Measurements from ENCODE around the gene SYTL1. TPM values are rescaled to one million over a fixed set of nuclear protein-coding genes. Genes with fewer than 3 reads are reported as not detected.

The SYTL1 gene, protein sequence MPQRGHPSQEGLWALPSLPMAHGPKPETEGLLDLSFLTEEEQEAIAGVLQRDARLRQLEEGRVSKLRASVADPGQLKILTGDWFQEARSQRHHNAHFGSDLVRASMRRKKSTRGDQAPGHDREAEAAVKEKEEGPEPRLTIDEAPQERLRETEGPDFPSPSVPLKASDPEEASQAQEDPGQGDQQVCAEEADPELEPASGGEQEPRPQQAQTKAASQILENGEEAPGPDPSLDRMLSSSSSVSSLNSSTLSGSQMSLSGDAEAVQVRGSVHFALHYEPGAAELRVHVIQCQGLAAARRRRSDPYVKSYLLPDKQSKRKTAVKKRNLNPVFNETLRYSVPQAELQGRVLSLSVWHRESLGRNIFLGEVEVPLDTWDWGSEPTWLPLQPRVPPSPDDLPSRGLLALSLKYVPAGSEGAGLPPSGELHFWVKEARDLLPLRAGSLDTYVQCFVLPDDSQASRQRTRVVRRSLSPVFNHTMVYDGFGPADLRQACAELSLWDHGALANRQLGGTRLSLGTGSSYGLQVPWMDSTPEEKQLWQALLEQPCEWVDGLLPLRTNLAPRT
- polyA plus RNA-seq (2013, experiment 1 of 2): 0.39 TPM
- 0.59 TPM for polyA plus RNA-seq (2013, experiment 2 of 2)

GRCh38 chr1:27341525-27342252 is at the start of gene SYTL1:
TSS of gene SYTL1 (plus strand) at chr1:27342022. CDS start at chr1:27345335, 3,313 bp downstream.
- H2BK15ac ChIP-seq (ENCODE audit: low read depth, poor library complexity, severe bottlenecking): no peak within 1 kb of the TSS
- H3K4me3 ChIP-seq (ENCODE audit: insufficient read depth in 1 of 2, low read depth in 1 of 2, low read length in 2 of 2): peak within 1 kb of the TSS in 1 of 2 experiments; percentile 41
- H3K27ac ChIP-seq (ENCODE audit: low read length, poor library complexity, severe bottlenecking): no peak within 1 kb of the TSS
- peak within 1 kb of the TSS in 1 of 2 experiments; percentile 69 for H3K14ac ChIP-seq (ENCODE audit: low read length in 2 of 2)
- no peak within 1 kb of the TSS for H2BK120ac ChIP-seq (ENCODE audit: low read depth, low read length)
- peak within 1 kb of the TSS; percentile 46 for H2AK5ac ChIP-seq (ENCODE audit: low read length, severe bottlenecking)
- H3K4me2 ChIP-seq (ENCODE audit: low read length, poor library complexity, severe bottlenecking): peak within 1 kb of the TSS; percentile 67
- no peak within 1 kb of the TSS for H2BK5ac ChIP-seq (ENCODE audit: low read depth, low read length, poor library complexity, severe bottlenecking)
- 29% methylated on average over 22 of the region's 22 CpGs for WGBS
- H2AFZ ChIP-seq (ENCODE audit: low read depth, low read length): no peak within 1 kb of the TSS
- H3K4me1 ChIP-seq (ENCODE audit: control insufficient read depth, insufficient read depth, low read depth, low read length): peaks cover 33% of the 10 kb centered on the region
- H3K27me3 ChIP-seq (ENCODE audit: control insufficient read depth in 1 of 2, insufficient read depth in 1 of 2, low read length in 2 of 2): no peaks in the 10 kb centered on the region
- peak within 1 kb of the TSS in 1 of 2 experiments; percentile 34 for H3K4ac ChIP-seq (ENCODE audit: low read depth in 1 of 2, low read length in 2 of 2)
- H3K36me3 ChIP-seq (ENCODE audit: control insufficient read depth in 1 of 2, insufficient read depth in 2 of 2, low read depth in 1 of 2, low read length in 2 of 2): peaks cover 2 to 13% of the 10 kb centered on the region in 2 experiments
- peak within 1 kb of the TSS; percentile 38 for H3K9ac ChIP-seq (ENCODE audit: low read length)
- H4K91ac ChIP-seq (ENCODE audit: low read length): peak within 1 kb of the TSS; percentile 88
- H3K18ac ChIP-seq (ENCODE audit: low read depth in 1 of 2, low read length in 2 of 2): peak within 1 kb of the TSS; percentile 1 to 42
- peak within 1 kb of the TSS; percentile 9 to 65 for H2BK12ac ChIP-seq (ENCODE audit: low read length in 2 of 2)
- H3K23ac ChIP-seq (ENCODE audit: low read length in 2 of 2): peak within 1 kb of the TSS in 1 of 2 experiments; percentile 48
- peak within 1 kb of the TSS; percentile 66 for H4K8ac ChIP-seq (ENCODE audit: low read length)
- H3K9me3 ChIP-seq (ENCODE audit: control insufficient read depth, low read length): no peaks in the 10 kb centered on the region
- H3K79me1 ChIP-seq (replicated peaks; ENCODE audit: low read length, poor library complexity, severe bottlenecking): no peaks in the 10 kb centered on the region
- peak; percentile 69 for DNase-seq

- Histone ChIP-seq H3K14ac (ENCODE audit: low read length in 2 of 2) (no peak overlapping the region), H2AFZ (ENCODE audit: low read depth, low read length) (peak overlapping the region; percentile 10), H3K79me1 (replicated peaks; ENCODE audit: low read length, poor library complexity, severe bottlenecking) (no peaks in the 10 kb centered on the region), H3K4me2 (ENCODE audit: low read length, poor library complexity, severe bottlenecking) (no peak overlapping the region), H3K4ac (ENCODE audit: low read depth in 1 of 2, low read length in 2 of 2) (no peak overlapping the region), H3K4me1 (ENCODE audit: control insufficient read depth, insufficient read depth, low read depth, low read length) (peaks cover 6% of the 10 kb centered on the region), H3K9me3 (ENCODE audit: control insufficient read depth, low read length) (no peaks in the 10 kb centered on the region), H2BK12ac (ENCODE audit: low read length in 2 of 2) (no peak overlapping the region), H3K27me3 (ENCODE audit: control insufficient read depth in 1 of 2, insufficient read depth in 1 of 2, low read length in 2 of 2) (no peaks in the 10 kb centered on the region), H2BK120ac (ENCODE audit: low read depth, low read length) (no peak overlapping the region), H2BK15ac (ENCODE audit: low read depth, poor library complexity, severe bottlenecking) (no peak overlapping the region), H3K36me3 (ENCODE audit: control insufficient read depth in 1 of 2, insufficient read depth in 2 of 2, low read depth in 1 of 2, low read length in 2 of 2) (peaks cover 29 to 62% of the 10 kb centered on the region in 2 experiments), H4K8ac (ENCODE audit: low read length) (no peak overlapping the region), H3K23ac (ENCODE audit: low read length in 2 of 2) (no peak overlapping the region), H3K27ac (ENCODE audit: low read length, poor library complexity, severe bottlenecking) (no peak overlapping the region), H2AK5ac (ENCODE audit: low read length, severe bottlenecking) (no peak overlapping the region), H4K91ac (ENCODE audit: low read length) (no peak overlapping the region), H2BK5ac (ENCODE audit: low read depth, low read length, poor library complexity, severe bottlenecking) (no peak overlapping the region), H3K9ac (ENCODE audit: low read length) (no peak overlapping the region), H3K18ac (ENCODE audit: low read depth in 1 of 2, low read length in 2 of 2) (no peak overlapping the region), H3K4me3 (ENCODE audit: insufficient read depth in 1 of 2, low read depth in 1 of 2, low read length in 2 of 2) (no peak overlapping the region)
- 86% methylated on average over 5 of the region's 5 CpGs for WGBS
- peak; percentile 22 for DNase-seq
Observed at GRCh38 chr1:27292106-27292505, 49.7 kb upstream of the SYTL1 start.

DNA sequence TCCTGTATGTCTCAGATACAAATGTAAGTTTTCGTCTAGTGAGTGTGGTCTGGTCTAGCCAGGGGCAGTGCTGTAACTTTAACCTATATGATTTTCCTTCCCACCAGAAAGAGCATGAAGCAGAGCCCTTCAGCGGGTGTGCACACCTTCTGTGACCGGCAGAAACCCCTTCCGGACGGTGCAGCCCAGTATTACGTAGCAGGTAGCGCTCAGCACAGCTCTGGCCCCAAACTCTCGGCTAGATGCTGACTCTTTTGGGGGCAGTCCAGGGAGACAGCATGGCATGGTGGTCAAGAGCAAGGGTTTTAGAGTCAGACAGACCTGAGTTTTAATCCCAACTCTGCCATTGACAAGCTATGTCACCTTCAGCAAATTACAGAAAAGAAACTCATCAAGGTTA is 47.9 kb upstream of the SYTL1 start:
- H2BK12ac ChIP-seq (ENCODE audit: low read length in 2 of 2): no peak overlapping the region
- WGBS: 98% methylated on average over 8 of the region's 8 CpGs
- H3K27ac ChIP-seq (ENCODE audit: low read length, poor library complexity, severe bottlenecking): no peak overlapping the region

More for the DNA sequence above, 47.9 kb upstream of the SYTL1 start:
- no peak overlapping the region for H2BK120ac ChIP-seq (ENCODE audit: low read depth, low read length)
- peaks cover 15% of the 10 kb centered on the region for H3K4me1 ChIP-seq (ENCODE audit: control insufficient read depth, insufficient read depth, low read depth, low read length)
- no peak overlapping the region for H4K8ac ChIP-seq (ENCODE audit: low read length)
- no peak overlapping the region for H2AK5ac ChIP-seq (ENCODE audit: low read length, severe bottlenecking)
- H3K4ac ChIP-seq (ENCODE audit: low read depth in 1 of 2, low read length in 2 of 2): no peak overlapping the region
- H3K36me3 ChIP-seq (ENCODE audit: control insufficient read depth in 1 of 2, insufficient read depth in 2 of 2, low read depth in 1 of 2, low read length in 2 of 2): peaks cover 34 to 68% of the 10 kb centered on the region in 2 experiments
- H3K9me3 ChIP-seq (ENCODE audit: control insufficient read depth, low read length): no peaks in the 10 kb centered on the region
- no peaks in the 10 kb centered on the region for H3K79me1 ChIP-seq (replicated peaks; ENCODE audit: low read length, poor library complexity, severe bottlenecking)
- H3K4me3 ChIP-seq (ENCODE audit: insufficient read depth in 1 of 2, low read depth in 1 of 2, low read length in 2 of 2): no peak overlapping the region
- no peak overlapping the region for H4K91ac ChIP-seq (ENCODE audit: low read length)
- H3K9ac ChIP-seq (ENCODE audit: low read length): no peak overlapping the region
- no peak overlapping the region for H2AFZ ChIP-seq (ENCODE audit: low read depth, low read length)
- no peak overlapping the region for H3K18ac ChIP-seq (ENCODE audit: low read depth in 1 of 2, low read length in 2 of 2)
- no peaks in the 10 kb centered on the region for H3K27me3 ChIP-seq (ENCODE audit: control insufficient read depth in 1 of 2, insufficient read depth in 1 of 2, low read length in 2 of 2)
- no peak overlapping the region for H3K4me2 ChIP-seq (ENCODE audit: low read length, poor library complexity, severe bottlenecking)
- H3K23ac ChIP-seq (ENCODE audit: low read length in 2 of 2): no peak overlapping the region
- DNase-seq: no peak
- no peak overlapping the region for H2BK15ac ChIP-seq (ENCODE audit: low read depth, poor library complexity, severe bottlenecking)
- no peak overlapping the region for H2BK5ac ChIP-seq (ENCODE audit: low read depth, low read length, poor library complexity, severe bottlenecking)
- H3K14ac ChIP-seq (ENCODE audit: low read length in 2 of 2): no peak overlapping the region
